HG03520 (cell line): ENCODE data around the gene SHLD1.
"Not testable (repeated sequence)": the region's sequence is repeated elsewhere in the genome, so short reads cannot be mapped to it uniquely, and the experiment has no call there.

ENCODE experiments used
- ATAC-seq: cut with Tn5 transposase; IDR thresholded peaks from one replicate; pipeline ENCODE4 v1.9.1; 2021; ENCODE audit warnings: mild to moderate bottlenecking, moderate library complexity; ENCODE audit not compliant: unreplicated experiment

SHLD1 gene

GRCh38 chr20:5749952-5750779 is at the start of gene SHLD1:
TSS of gene SHLD1 (plus strand) at chr20:5750401. CDS start at chr20:5772866, 22,465 bp downstream.
- peak; percentile 90 for ATAC-seq

- not testable (repeated sequence) for ATAC-seq
Observed at GRCh38 chr20:5702339-5702738, 47.9 kb upstream of the SHLD1 start.

GRCh38 chr20:5703681-5704101 is 46.5 kb upstream of the SHLD1 start:
- no peak for ATAC-seq

GRCh38 chr20:5705827-5706226 is 44.4 kb upstream of the SHLD1 start:
- ATAC-seq: no peak

- ATAC-seq: no peak
Observed at GRCh38 chr20:5706797-5707196, 43.4 kb upstream of the SHLD1 start.

- ATAC-seq: no peak
Observed at GRCh38 chr20:5710551-5710950, 39.6 kb upstream of the SHLD1 start.

GRCh38 chr20:5714261-5715041 is 35.8 kb upstream of the SHLD1 start:
- ATAC-seq: no peak

GRCh38 chr20:5715071-5715841 is 34.9 kb upstream of the SHLD1 start:
- no peak for ATAC-seq

- no peak for ATAC-seq
Observed at GRCh38 chr20:5716953-5717352, 33.2 kb upstream of the SHLD1 start.

- no peak for ATAC-seq
Observed at GRCh38 chr20:5718896-5719595, 31.2 kb upstream of the SHLD1 start.

- no peak for ATAC-seq
Observed at GRCh38 chr20:5719861-5720403, 30.3 kb upstream of the SHLD1 start.

- ATAC-seq: no peak
Observed at GRCh38 chr20:5720696-5721095, 29.5 kb upstream of the SHLD1 start.

GRCh38 chr20:5721356-5721755 is 28.8 kb upstream of the SHLD1 start:
- ATAC-seq: not testable (repeated sequence)

- no peak for ATAC-seq
Observed at GRCh38 chr20:5722927-5723326, 27.3 kb upstream of the SHLD1 start.

- ATAC-seq: not testable (repeated sequence)
Observed at GRCh38 chr20:5725183-5725463, 25.1 kb upstream of the SHLD1 start.

GRCh38 chr20:5727018-5727515 is 23.1 kb upstream of the SHLD1 start:
- no peak for ATAC-seq

GRCh38 chr20:5729348-5729747 is 20.9 kb upstream of the SHLD1 start:
- no peak for ATAC-seq

- no peak for ATAC-seq
Observed at GRCh38 chr20:5730131-5730530, 20.1 kb upstream of the SHLD1 start.

- ATAC-seq: no peak
Observed at GRCh38 chr20:5731753-5732366, 18.3 kb upstream of the SHLD1 start.

GRCh38 chr20:5734602-5735001 is 15.6 kb upstream of the SHLD1 start:
- no peak for ATAC-seq
